HG03280 (cell line): ENCODE measurements around the gene LRRC75B.
"Not testable (repeated sequence)": the region's sequence is repeated elsewhere in the genome, so short reads cannot be mapped to it uniquely, and the experiment has no call there.

Experiments
- ATAC-seq: cut with Tn5 transposase; IDR thresholded peaks from one replicate; pipeline ENCODE4 v1.9.1; 2021; ENCODE audit warnings: mild to moderate bottlenecking, moderate library complexity; ENCODE audit not compliant: unreplicated experiment

The LRRC75B gene

DNA sequence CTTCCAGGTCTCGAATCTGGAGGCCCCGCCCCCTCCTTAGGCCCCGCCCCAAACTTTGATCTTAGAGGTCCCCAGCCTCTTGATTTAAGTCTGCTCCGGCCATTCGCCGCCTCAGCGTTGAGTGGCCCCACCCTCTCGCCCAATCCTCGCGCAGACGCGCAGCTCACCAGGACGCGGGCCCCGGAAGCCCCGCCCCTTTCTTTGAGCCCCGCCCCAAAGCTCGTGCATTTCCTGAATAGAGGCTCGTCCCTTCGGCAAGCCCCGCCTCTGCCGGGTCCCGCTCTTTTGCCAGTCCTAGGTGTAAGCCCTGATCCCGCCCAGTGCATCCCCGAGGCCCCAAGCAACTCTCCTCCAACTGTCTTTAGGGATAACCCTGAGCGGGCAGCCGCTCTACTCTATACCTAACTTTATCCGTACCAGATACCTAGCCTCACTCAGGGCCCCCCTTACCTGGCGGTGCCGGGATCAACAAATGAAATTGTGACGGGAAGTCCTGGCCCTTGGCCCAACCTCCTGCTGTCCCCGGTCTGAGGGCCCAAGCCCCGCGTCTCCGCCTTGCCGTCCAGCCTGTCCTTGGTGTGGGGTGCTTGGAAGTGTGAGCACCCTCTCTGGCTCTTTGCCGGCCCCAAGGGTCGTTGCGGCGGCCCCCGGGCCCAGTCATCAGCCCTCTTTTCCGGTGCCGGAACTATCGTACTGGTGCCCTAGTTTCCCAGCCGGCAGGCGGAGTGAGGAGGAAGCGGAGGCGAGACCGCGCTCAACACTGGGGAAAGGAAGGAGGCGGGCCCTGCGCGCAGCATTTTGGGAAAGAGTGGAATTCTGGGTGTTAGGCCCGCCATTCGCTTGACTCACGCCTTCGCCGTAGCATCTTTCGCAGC, 37.5 kb downstream of the LRRC75B start, which contains the start of gene SNRPD3:
SNRPD3 (plus strand) TSS at position 835 of the 875 bp plus-strand sequence. CDS start 1,676 bp downstream, outside the sequence.
- ATAC-seq: peak; percentile 77

DNA sequence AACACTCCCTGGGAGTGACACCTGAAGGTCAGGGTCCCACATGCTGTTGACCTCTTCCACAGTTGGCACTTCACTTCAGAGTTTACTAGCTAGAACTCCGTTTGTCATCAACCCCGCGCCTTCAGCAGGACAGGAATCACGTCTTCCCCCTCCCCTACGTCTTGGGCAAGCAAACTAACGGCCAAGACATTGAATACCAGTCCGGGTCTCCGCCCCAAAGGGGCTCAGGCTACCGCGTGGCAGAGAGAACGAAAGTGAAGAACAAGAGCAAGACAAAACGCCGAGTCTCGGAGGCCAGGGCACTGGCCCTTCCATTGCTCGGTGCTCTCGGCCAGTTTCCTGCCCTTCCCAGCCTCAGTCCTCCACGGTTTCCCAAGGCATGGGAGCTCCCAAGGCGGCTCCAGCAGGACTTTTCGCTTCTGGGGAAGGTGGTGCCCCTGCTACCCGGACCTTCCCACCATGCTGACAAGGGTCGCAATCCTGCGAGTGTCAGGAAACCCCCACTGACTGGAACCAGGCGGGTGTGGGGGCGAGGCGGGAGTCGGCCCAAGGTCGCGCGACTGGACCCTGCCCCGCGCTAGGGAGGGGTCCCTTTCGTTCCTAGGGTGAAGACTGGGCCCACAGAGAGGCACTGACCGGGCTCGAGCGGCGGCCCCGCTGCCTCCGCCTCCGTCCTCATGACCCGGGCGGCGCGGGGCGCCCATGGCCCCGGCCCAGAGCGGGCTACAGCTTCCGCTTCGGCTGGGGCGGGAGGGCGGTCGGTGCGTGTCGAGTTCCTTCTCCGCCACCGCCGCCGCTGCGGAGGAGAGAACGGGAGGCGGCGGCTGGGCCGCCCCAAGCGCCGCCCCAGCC, 38.3 kb downstream of the LRRC75B start, which contains the start of gene GUCD1:
GUCD1 (minus strand) TSS at position 826 of the 852 bp plus-strand sequence; CDS start at position 679, 147 bp downstream.
- no peak for ATAC-seq

DNA sequence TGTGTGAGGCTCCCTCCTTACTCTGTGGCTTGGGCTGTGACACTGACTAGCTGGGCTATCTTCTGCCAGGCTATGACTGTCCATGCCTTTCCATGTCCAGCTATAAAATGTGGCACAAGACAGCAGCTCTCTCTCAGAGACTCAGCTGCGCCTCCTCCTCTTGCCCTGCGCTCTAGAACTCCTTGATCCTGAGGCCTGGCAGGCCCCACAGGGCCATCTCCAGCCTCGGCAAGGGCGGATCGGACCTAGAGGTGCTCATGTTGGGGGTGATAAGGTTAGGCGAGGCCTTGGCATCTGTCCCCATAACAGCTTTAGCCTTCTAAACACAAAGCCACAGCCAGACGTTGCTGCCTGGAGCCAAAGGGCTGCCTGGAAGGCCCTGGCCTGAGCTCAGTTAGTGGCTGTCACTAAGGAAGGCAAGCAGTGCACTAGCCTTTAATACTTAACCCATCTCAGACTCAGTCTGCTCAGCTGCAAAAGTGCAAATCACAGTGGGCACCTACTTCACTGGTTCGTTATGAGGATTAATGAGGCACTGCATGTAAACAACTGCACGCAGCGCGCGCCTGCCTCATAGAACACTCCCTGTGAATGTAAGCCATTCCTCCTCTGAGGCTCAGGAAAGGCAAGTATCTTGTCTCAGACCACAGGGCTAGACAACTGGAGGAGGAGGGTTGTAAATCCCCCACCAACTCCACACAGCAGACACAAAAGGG, 39.1 kb downstream of the LRRC75B start:
- no peak for ATAC-seq

DNA sequence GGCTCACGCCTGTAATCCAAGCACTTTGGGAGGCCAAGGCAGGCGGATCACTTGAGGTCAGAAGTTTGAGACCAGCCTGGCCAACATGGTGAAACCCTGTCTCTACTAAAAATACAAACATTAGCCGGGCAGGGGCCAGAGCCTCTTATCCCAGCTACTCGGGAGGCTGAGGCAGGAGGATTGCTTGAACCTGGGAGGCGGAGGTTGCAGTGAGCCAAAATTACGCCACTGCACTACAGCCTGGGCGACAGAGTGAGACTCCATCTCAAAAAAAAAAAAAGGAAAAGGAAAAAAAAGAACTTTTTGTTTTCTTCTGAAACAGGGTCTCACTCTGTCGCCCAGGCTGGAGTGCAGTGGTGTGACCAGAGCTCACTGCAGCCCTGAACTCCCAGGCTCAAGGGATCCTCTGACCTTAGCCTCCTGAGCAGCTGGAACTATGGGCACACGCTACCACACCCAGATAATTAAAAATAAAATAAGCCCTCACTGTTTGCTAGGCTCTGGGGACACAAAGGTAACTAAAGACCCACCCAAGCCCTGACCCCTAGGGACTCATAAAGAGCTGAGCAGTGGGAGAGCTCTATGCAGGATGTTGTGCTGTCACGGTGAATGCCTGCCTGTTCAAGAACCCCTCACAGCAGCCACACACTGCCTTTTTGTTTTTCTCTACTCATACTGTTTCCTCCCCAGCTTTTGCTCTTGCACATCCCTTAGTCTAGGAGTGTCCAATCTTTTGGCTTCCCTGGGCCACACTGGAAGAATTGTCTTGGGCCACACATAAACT, 40.2 kb downstream of the LRRC75B start:
- ATAC-seq: not testable (repeated sequence)

DNA sequence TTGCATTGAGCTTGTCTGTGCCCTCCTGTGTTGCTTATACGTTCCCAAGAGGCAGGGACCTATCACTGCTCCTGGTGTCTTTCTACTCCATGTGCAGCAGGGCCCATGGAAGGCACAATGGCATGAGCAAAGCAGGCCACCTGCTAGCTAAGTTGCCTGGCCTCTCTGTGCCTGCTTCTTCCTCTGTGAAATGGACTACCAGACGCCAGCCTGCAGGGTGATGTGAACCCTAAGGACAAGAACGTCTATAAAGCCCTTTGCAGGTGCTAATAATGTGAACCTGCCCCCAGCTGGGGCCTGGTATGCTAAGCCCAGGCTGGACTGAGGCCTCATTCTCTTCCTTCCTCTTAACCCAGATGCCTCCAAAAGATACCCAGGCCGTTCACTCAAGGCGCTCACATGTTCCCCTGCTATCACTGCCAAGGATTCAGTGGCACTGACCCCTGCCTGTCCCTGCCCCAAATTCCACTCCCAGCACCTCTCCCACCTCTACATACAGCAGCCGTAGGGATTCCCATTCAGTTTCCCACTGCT, 41.9 kb downstream of the LRRC75B start:
- no peak for ATAC-seq

DNA sequence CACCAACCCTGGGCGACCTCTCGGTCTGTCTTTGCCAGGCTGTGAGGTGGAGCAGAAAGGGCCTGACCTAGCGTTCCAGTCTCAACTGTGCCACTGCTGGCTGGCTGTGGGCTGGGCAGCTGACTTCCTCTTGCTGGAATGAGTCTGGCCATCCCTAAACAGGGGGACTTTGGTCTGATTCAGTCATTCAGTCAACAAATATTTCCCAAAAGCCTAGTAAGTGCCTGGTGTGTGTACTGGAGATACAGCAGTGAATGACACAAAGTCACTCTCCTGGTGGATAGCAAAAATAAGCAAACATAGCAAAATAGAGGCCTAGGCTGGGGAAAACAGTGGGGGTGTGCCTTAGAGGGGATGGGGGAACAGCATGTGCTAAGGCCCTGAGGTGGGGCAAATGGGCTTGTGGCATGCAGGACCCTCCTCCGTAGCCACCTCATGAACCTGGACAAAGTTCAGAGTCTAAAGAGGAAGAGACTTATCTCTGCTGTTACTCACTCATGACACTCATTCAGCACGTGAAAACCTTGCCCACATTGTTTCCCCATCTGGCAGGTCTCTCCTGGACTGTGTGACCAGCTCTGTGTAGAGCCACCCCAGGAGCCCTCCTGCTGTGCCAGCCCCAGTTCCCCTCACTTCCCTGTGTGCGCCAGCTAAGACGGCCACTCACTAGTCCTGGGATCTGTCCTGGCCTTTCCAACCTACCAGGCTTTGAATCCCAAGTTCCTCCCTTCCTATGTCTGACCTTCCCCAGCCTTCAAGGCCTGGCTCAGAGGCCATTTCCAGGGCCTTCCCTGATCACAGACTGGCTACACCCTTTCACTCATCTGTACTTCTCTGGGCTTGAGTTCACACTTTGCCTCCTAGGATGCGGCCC, 42.6 kb downstream of the LRRC75B start:
- ATAC-seq: no peak

DNA sequence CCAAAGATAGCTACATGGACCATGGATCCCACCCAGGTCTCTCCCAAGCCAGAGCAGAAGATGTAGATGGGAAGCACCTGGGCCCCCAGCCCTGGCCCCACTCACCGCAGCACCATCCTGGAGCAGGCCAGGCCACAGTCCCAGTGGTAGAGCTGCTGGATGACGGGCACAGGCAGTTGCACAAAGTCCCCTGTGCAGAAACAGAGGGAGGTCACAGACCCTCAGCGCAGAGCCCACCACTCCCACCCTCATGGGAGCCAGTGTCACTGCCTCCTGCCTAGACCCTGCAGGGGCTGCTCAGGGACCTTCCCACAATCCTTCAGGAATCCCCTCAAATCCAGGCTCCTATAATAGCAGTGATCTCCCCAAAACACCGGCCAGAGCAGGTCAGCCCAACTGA, 44.1 kb downstream of the LRRC75B start:
- ATAC-seq: no peak

DNA sequence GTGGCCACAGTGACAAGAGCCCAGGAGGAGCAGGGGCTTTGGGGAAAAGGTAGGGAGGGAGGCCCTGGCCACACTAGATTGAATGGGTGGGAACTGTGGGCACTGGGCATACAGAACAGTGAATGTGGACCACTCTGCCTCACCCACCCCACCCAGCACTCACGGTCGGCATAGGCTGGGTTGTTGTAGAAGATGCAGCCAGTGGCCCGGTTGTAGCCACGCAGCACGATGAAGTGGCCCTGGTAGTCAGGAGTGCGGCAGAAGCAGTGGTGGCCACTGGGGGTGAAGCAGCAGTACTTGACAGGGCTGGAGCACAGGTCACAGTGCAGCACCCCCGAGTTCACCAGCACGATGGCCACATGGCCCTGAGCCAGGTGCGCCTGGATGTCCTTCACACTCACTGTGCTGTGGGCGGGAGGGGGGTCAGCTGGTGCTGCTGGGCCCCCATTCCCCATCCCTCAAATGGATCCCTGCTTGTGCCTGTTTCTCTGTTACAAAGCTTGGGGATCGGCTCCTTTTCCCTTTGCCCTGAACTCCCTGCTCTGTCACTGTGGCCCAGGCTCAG, 49.1 kb downstream of the LRRC75B start:
- no peak for ATAC-seq

DNA sequence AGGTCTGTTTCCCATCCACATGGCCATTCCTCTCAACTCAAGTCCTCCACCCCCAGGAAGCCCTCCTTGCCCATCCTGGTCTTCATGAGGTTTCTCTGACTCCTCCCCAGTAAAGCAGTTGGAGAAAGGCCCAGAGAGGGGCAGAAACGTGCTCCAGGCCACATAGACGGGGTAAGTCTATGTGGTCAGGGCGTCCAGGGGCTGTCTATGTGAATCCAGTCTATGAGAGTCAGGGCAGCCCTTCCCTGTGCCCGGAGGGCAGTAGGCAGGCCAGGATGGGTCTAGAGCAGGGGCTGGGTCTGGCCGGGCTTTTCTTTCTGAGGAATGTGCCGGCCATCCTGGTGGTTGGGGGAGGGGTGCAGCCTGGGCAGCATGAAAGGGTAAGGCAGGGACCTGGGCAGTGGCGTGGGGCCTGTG, 49.7 kb downstream of the LRRC75B start:
- ATAC-seq: no peak

DNA sequence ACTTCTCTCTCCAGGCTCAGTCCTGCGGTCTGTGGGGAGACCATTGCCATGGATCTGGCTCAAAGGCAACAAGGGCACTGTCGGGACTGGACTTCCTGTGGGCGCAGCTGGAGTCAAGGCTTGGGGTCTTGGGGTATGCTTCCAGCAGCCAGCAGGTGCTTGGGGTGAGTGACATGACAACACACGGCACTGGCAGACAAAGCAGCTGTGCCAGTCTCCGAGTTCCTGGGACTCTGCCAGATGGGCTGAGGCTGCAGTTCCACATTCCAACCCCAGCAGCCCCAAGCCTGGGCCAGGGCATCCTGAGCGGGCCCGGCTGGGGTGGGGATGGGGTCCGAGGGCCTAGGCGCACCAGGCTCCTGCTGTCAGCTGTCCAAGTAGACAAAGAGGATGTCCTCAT, 50.2 kb downstream of the LRRC75B start:
- ATAC-seq: no peak

DNA sequence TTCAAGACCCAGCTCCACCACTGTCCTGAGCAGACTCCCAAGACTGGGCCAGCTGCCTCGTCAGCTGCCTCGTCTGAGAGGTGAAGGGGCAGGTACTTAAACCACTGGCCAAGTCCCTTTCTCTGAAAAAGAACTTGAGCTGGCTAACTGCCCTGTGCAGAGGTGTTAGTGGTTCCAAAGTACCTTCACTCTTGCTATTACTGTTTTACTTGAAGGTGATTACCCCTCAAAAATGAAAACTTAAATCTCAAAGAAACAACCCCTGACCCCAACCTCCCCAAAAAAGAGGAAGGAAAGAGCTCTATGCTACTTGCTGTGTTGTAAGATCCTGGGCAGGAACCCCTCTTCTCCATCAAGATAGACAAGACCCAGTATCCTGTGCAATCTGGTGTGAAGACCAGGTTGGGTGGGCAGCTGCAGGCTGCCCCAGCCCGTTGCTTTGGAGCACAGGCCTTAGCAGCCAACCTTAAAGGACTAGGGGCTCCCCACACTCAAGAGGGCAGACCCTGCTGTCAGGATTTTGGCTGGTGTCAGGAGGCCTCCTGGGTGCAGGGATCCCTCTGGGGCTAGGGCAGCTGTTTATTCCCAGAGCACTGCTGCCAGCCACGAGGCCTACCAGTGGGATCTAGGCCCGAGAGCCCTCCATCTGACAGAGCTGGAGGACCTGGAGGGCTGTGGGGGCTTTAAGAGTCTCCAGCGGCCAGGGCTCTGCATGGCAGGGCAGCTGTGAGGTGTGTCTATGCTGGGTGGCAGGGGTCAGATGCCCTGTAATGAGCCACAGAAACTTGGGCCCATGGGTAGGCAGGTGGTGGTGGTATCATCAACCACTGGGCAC, 51.0 kb downstream of the LRRC75B start:
- no peak for ATAC-seq

DNA sequence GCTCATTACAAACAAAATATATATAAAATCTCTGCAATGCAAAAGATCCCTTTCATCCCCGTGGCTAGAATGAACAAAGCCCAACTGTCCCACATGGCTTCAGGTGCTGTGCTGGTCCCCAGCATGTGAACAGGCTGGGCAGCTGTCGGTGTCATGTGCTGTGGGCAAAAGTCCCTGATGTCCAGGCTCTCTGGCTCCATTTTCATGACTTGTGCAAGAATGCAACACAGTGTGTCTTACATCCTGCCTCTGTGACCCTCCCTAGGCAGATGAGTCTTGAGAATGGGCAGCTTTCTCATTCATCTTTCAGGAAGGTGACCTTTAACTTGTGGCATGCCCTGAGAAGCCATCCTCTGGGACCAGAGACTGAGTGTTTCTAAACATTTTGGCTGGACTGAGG, 52.4 kb downstream of the LRRC75B start:
- no peak for ATAC-seq

DNA sequence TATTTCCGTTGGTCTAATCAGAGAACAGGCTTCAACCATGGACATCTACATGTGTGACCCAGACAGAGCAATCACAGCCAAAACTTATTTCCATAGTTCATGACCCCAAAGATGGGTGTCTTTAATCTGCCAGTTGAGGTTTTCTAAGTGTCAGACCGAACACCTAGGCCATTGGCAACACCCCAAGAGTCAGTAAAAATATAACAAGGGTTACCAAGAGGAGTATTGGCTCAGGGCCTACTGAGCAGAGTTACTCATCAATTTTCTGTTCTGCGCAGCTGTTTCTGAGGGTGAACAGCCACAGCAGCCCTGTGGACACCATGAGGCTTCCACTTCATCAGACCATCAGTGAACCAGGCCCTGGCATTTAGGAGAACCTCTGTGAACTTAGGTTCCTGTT, 56.8 kb downstream of the LRRC75B start:
- no peak for ATAC-seq
